Liver (tissue), 9 donors: ENCODE measurements around the gene HCN2. TPM values are rescaled to one million over a fixed set of nuclear protein-coding genes. Genes with fewer than 3 reads are reported as not detected.

Experiments used
- DNase-seq: peaks from one replicate; pipeline ENCODE4 v3.0.0-alpha.2; 2017; ENCODE audit warnings: low spot score
- H3K27ac ChIP-seq, 2 donors: one replicate each; pipeline ENCODE4 v1.7.0; 2013; ENCODE audit warnings: inconsistent platforms in 2 of 2, low read length in 2 of 2, control low read depth in 1 of 2, low read depth in 1 of 2, mild to moderate bottlenecking in 1 of 2
- H3K27me3 ChIP-seq, 4 donors: one replicate each; pipeline versions ENCODE4 v1.6.1 to v1.7.0; 2013; ENCODE audit warnings: low read length in 3 of 4, inconsistent platforms in 1 of 4, mild to moderate bottlenecking in 1 of 4, moderate library complexity in 1 of 4; ENCODE audit not compliant: control insufficient read depth in 4 of 4, insufficient read depth in 4 of 4
- H3K36me3 ChIP-seq, 4 donors: one replicate each; pipeline versions ENCODE4 v1.6.1 to v1.7.0; 2013; ENCODE audit warnings: low read length in 3 of 4, mild to moderate bottlenecking in 3 of 4, low read depth in 1 of 4, moderate library complexity in 1 of 4; ENCODE audit not compliant: control insufficient read depth in 4 of 4, insufficient read depth in 3 of 4
- H3K4me1 ChIP-seq, 4 donors: one replicate each; pipeline versions ENCODE4 v1.6.1 to v1.7.0; 2013; ENCODE audit warnings: low read length in 3 of 4, mild to moderate bottlenecking in 3 of 4, moderate library complexity in 1 of 4; ENCODE audit not compliant: control insufficient read depth in 4 of 4, insufficient read depth in 4 of 4
- H3K4me3 ChIP-seq, 3 donors: one replicate each; pipeline versions ENCODE4 v1.6.1 to v1.7.0; 2013; ENCODE audit warnings: low read length in 3 of 3, control low read depth in 1 of 3, low read depth in 1 of 3, mild to moderate bottlenecking in 1 of 3
- H3K9ac ChIP-seq, 2 donors: one replicate each; pipeline ENCODE4 v1.7.0; 2013; ENCODE audit warnings: low read length in 2 of 2, mild to moderate bottlenecking in 2 of 2, moderate library complexity in 2 of 2, control low read depth in 1 of 2, low read depth in 1 of 2
- H3K9me3 ChIP-seq, 4 donors: one replicate each; pipeline versions ENCODE4 v1.6.1 to v1.7.0; 2013; ENCODE audit warnings: low read length in 3 of 4; ENCODE audit not compliant: control insufficient read depth in 4 of 4
- ATF3 ChIP-seq: IDR thresholded peaks from 2 replicates; pipeline ENCODE4 v1.6.1; 2016; ENCODE audit warnings: antibody characterized with exemption
- CTCF ChIP-seq: fragments of 150-350 bp; IDR thresholded peaks from 2 replicates; pipeline ENCODE4 v1.5.1; 2017; ENCODE audit warnings: improper control_type of control experiment, low read depth, low read length; ENCODE audit not compliant: missing input control
- EGR1 ChIP-seq, 2 donors: IDR thresholded peaks; 2 replicates each; pipeline ENCODE4 v1.6.1; 2016 to 2018; ENCODE audit warnings: antibody characterized with exemption in 2 of 2, low read depth in 2 of 2
- FOXA1 ChIP-seq: IDR thresholded peaks from 2 replicates; pipeline ENCODE4 v1.6.1; 2016; ENCODE audit warnings: antibody characterized with exemption
- FOXA2 ChIP-seq: IDR thresholded peaks from 2 replicates; pipeline ENCODE4 v1.6.1; 2016; ENCODE audit warnings: antibody characterized with exemption
- GABPA ChIP-seq, 2 donors: IDR thresholded peaks in 1 of 2; conservative IDR thresholded peaks in 1 of 2; 2 replicates each; pipeline ENCODE4 v1.6.1; 2016; ENCODE audit warnings: antibody characterized with exemption in 2 of 2, mild to moderate bottlenecking in 1 of 2, moderate library complexity in 1 of 2
- HNF4A ChIP-seq, 2 donors: conservative IDR thresholded peaks; 2 replicates each; pipeline ENCODE4 v1.6.1; 2016; ENCODE audit warnings: antibody characterized with exemption in 2 of 2, mild to moderate bottlenecking in 2 of 2
- HNF4G ChIP-seq: IDR thresholded peaks from 2 replicates; pipeline ENCODE4 v1.6.1; 2016; ENCODE audit warnings: antibody characterized with exemption
- JUND ChIP-seq, 2 donors: IDR thresholded peaks; 2 replicates each; pipeline ENCODE4 v1.6.1; 2016; ENCODE audit warnings: antibody characterized with exemption in 2 of 2
- MAX ChIP-seq: IDR thresholded peaks from 2 replicates; pipeline ENCODE4 v1.6.1; 2016; ENCODE audit warnings: antibody characterized with exemption
- NR2F2 ChIP-seq: IDR thresholded peaks from 2 replicates; pipeline ENCODE4 v1.6.1; 2016; ENCODE audit warnings: antibody characterized with exemption
- RAD21 ChIP-seq, 2 donors: IDR thresholded peaks; 2 replicates each; pipeline ENCODE4 v1.6.1; 2016; ENCODE audit warnings: antibody characterized with exemption in 2 of 2, mild to moderate bottlenecking in 2 of 2
- REST ChIP-seq: IDR thresholded peaks from 2 replicates; pipeline ENCODE4 v1.6.1; 2016; ENCODE audit warnings: antibody characterized with exemption, mild to moderate bottlenecking
- RXRA ChIP-seq, 2 donors: IDR thresholded peaks; 2 replicates each; pipeline ENCODE4 v1.6.1; 2017 to 2018; ENCODE audit warnings: antibody characterized with exemption in 2 of 2, mild to moderate bottlenecking in 1 of 2
- SP1 ChIP-seq: IDR thresholded peaks from 2 replicates; pipeline ENCODE4 v1.6.1; 2018; ENCODE audit warnings: antibody characterized with exemption, mild to moderate bottlenecking
- TAF1 ChIP-seq: conservative IDR thresholded peaks from 2 replicates; pipeline ENCODE4 v1.6.1; 2016; ENCODE audit warnings: antibody characterized with exemption, mild to moderate bottlenecking
- YY1 ChIP-seq: IDR thresholded peaks from 2 replicates; pipeline ENCODE4 v1.6.1; 2016; ENCODE audit warnings: antibody characterized with exemption, mild to moderate bottlenecking
- ZBTB33 ChIP-seq: IDR thresholded peaks from 2 replicates; pipeline ENCODE4 v1.6.1; 2016; ENCODE audit warnings: antibody characterized with exemption
- WGBS: extraction: QIAGEN DNeasy Blood & Tissue Kit; methylation state at CpG from one replicate; pipeline ENCODE4 v1.1.7; 2013; 5-methylcytosine and 5-hydroxymethylcytosine counted together
- polyA plus RNA-seq, 2 donors: library from polyadenylated mRNA; stranded (reverse) in 1 of 2; unstranded in 1 of 2; fragments of 200-250 nt in 1 of 2; fragments of >200 nt in 1 of 2; fragmentation: Nextera tagmentation in 1 of 2; extraction: Ambion mirVana in 1 of 2; gene quantifications; one replicate each; pipeline versions ENCODE4 v1.2.1 to v1.2.3, GENCODE V29; 2013 to 2015
- total RNA-seq, 2 donors: library from RNA; depleted of rRNA; stranded (reverse); fragments of >200 nt; gene quantifications; one replicate each; pipeline ENCODE4 v1.2.3, GENCODE V29; 2014
- donor health status: healthy.
- donor health status: healthy.
- donor health status: healthy.
- donor health status: healthy.
- donor health status: healthy.

Gene HCN2
- total RNA-seq, result under 1 TPM; 0.05 to 0.17 TPM
- under 1 TPM in 1 of 2 donors, not detected in 1; 0.13 TPM for polyA plus RNA-seq

GRCh38 chr19:589693-590395 is at the start of gene HCN2:
Gene HCN2 (plus strand): TSS chr19:589881. CDS start chr19:589946, 65 bp downstream.
- Histone ChIP-seq H3K27me3 (peaks cover 0 to 15% (median 2%) of the 10 kb centered on the region in 4 donors), H3K9ac (no peak within 1 kb of the TSS), H3K9me3 (no peaks in the 10 kb centered on the region), H3K4me1 (peaks cover 0 to 7% (median 2%) of the 10 kb centered on the region in 4 donors), H3K4me3 (peak within 1 kb of the TSS in 1 of 3 donors; percentile 46), H3K36me3 (no peaks in the 10 kb centered on the region), H3K27ac (no peak within 1 kb of the TSS)
- TF ChIP-seq JUND (IDR thresholded peaks at IDR 0.05) (no peak), RAD21 (IDR thresholded peaks at IDR 0.05) (no peak), ATF3 (no peak), YY1 (no peak), HNF4G (no peak), FOXA1 (no peak), NR2F2 (no peak), RXRA (IDR thresholded peaks at IDR 0.05) (no peak), SP1 (no peak), FOXA2 (no peak), MAX (no peak), EGR1 (IDR thresholded peaks at IDR 0.05; ENCODE audit: low read depth in 2 of 2) (no peak), TAF1 (no peak), ZBTB33 (no peak)
- WGBS, result 2% methylated on average over 126 of the region's 132 CpGs
- DNase-seq, result no peak

- Histone ChIP-seq H3K4me1 (peaks cover 0 to under 1% (median 0%) of the 10 kb centered on the region in 4 donors), H3K27ac (no peak overlapping the region), H3K27me3 (no peaks in the 10 kb centered on the region), H3K36me3 (peaks cover 6 to 36% (median 18%) of the 10 kb centered on the region in 4 donors), H3K9me3 (no peaks in the 10 kb centered on the region), H3K9ac (no peak overlapping the region), H3K4me3 (no peak overlapping the region)
- 94% methylated on average over 51 of the region's 51 CpGs for WGBS
- no peak for DNase-seq
- no peak for TF ChIP-seq RAD21 (IDR thresholded peaks at IDR 0.05)
- TF ChIP-seq EGR1 (IDR thresholded peaks at IDR 0.05; ENCODE audit: low read depth in 2 of 2), result no peak
- TF ChIP-seq ATF3, result no peak
- no peak for TF ChIP-seq NR2F2
- no peak for TF ChIP-seq MAX
- no peak for TF ChIP-seq YY1
- TF ChIP-seq RXRA (IDR thresholded peaks at IDR 0.05), result no peak
- TF ChIP-seq FOXA1, result no peak
- no peak for TF ChIP-seq HNF4A (conservative IDR thresholded peaks at IDR 0.05)
- no peak for TF ChIP-seq ZBTB33
- TF ChIP-seq GABPA (IDR thresholded peaks at IDR 0.05 in 1 of 2, conservative IDR thresholded peaks at IDR 0.05 in 1 of 2), result no peak
- no peak for TF ChIP-seq SP1
- no peak for TF ChIP-seq TAF1
- TF ChIP-seq CTCF, result no peak
- TF ChIP-seq REST, result no peak
- TF ChIP-seq FOXA2, result no peak
- TF ChIP-seq JUND (IDR thresholded peaks at IDR 0.05), result no peak
- no peak for TF ChIP-seq HNF4G
These were observed 48.6 kb upstream of the HCN2 start for GRCh38 chr19:540867-541637.
